GM12873 (cell line): Measurements from ENCODE around the gene RRAGA.

ENCODE experiments used
- CTCF ChIP-seq: IDR thresholded peaks from 2 replicates; pipeline ENCODE4 v1.5.1; 2012; ENCODE audit warnings: low read depth, mild to moderate bottlenecking, moderate library complexity, low read length, control low read depth; ENCODE audit not compliant: insufficient read depth; ENCODE audit errors: missing control alignments

The RRAGA gene

GRCh38 chr9:19036611-19037010 is 12.6 kb upstream of the RRAGA start:
- TF ChIP-seq CTCF = peak; percentile 35

GRCh38 chr9:19049917-19050636 is 850 bp downstream of the RRAGA start:
- no peak for TF ChIP-seq CTCF

GRCh38 chr9:19050637-19051591 is 1.7 kb downstream of the RRAGA start:
- no peak for TF ChIP-seq CTCF

GRCh38 chr9:19057033-19057432 is 7.8 kb downstream of the RRAGA start:
- TF ChIP-seq CTCF = no peak

GRCh38 chr9:19074229-19074628 is 25.0 kb downstream of the RRAGA start:
- no peak for TF ChIP-seq CTCF

- TF ChIP-seq CTCF = no peak
Observed at GRCh38 chr9:19074836-19075235, 25.6 kb downstream of the RRAGA start.

GRCh38 chr9:19085295-19085694 is 36.1 kb downstream of the RRAGA start:
- peak; percentile 48 for TF ChIP-seq CTCF
